GM23248 (cell line): ENCODE data around the gene DNASE1. TPM values are rescaled to one million over a fixed set of nuclear protein-coding genes. Genes with fewer than 3 reads are reported as not detected.

Experiments used
- DNase-seq: peaks from one replicate; pipeline ENCODE4 v3.0.0-alpha.2; 2015
- H2AFZ ChIP-seq: fragments of 200-600 bp; sonication (generic); 2 replicates; pipeline ENCODE4 v1.6.1; 2016; ENCODE audit warnings: antibody characterized with exemption
- H3F3A ChIP-seq: fragments of 200-600 bp; sonication (generic); 2 replicates; pipeline ENCODE4 v1.6.1; 2016; ENCODE audit warnings: mild to moderate bottlenecking, antibody characterized with exemption, mixed run types; ENCODE audit not compliant: insufficient read depth
- H3K27ac ChIP-seq: fragments of 200-600 bp; sonication (generic); 2 replicates; pipeline ENCODE4 v1.5.1; 2016; ENCODE audit warnings: mild to moderate bottlenecking
- H3K27me3 ChIP-seq: fragments of 200-600 bp; sonication (generic); replicated peaks from 2 replicates; pipeline ENCODE4 v1.6.1; 2016; ENCODE audit warnings: mild to moderate bottlenecking; ENCODE audit not compliant: insufficient read depth
- H3K36me3 ChIP-seq: fragments of 200-600 bp; sonication (generic); 2 replicates; pipeline ENCODE4 v1.6.1; 2016; ENCODE audit warnings: low read depth, mild to moderate bottlenecking
- H3K4me1 ChIP-seq: fragments of 200-600 bp; sonication (generic); 2 replicates; pipeline ENCODE4 v1.6.1; 2016; ENCODE audit warnings: mild to moderate bottlenecking; ENCODE audit not compliant: insufficient read depth
- H3K4me2 ChIP-seq: fragments of 200-600 bp; sonication (generic); one replicate; pipeline ENCODE4 v1.6.1; 2016; ENCODE audit warnings: mild to moderate bottlenecking; ENCODE audit not compliant: unreplicated experiment
- H3K4me3 ChIP-seq: fragments of 200-600 bp; sonication (generic); 2 replicates; pipeline ENCODE4 v1.5.1; 2016; ENCODE audit warnings: mild to moderate bottlenecking
- H3K79me2 ChIP-seq: fragments of 200-600 bp; sonication (generic); 2 replicates; pipeline ENCODE4 v1.6.1; 2016; ENCODE audit warnings: mild to moderate bottlenecking; ENCODE audit not compliant: insufficient read depth
- H3K9ac ChIP-seq: fragments of 200-600 bp; sonication (generic); 2 replicates; pipeline ENCODE4 v1.6.1; 2016; ENCODE audit warnings: mild to moderate bottlenecking
- H3K9me2 ChIP-seq: fragments of 200-600 bp; sonication (generic); 2 replicates; pipeline ENCODE4 v1.6.1; 2016; ENCODE audit warnings: mixed run types, mild to moderate bottlenecking, moderate library complexity; ENCODE audit not compliant: insufficient read depth
- H3K9me3 ChIP-seq: fragments of 200-600 bp; sonication (generic); one replicate; pipeline ENCODE4 v1.6.1; 2017; ENCODE audit warnings: low read depth
- H4K20me1 ChIP-seq: fragments of 200-600 bp; sonication (generic); 2 replicates; pipeline ENCODE4 v1.6.0; 2016; ENCODE audit not compliant: insufficient read depth
- EZH2 ChIP-seq: fragments of 200-600 bp; sonication (generic); IDR thresholded peaks from 2 replicates; pipeline ENCODE4 v1.6.1; 2018; ENCODE audit warnings: antibody characterized with exemption, mild to moderate bottlenecking; ENCODE audit not compliant: insufficient read depth, poor library complexity, severe bottlenecking
- EZH2phosphoT487 ChIP-seq: fragments of 200-600 bp; sonication (generic); IDR thresholded peaks from 2 replicates; pipeline ENCODE4 v1.6.1; 2018; ENCODE audit warnings: antibody characterized with exemption, moderate library complexity, mild to moderate bottlenecking, low read depth; ENCODE audit not compliant: insufficient read depth
- WGBS, 2 experiments: methylation state at CpG; one replicate each; pipeline ENCODE4 v1.1.6; 2015 to 2017; ENCODE audit warnings: low lambda C conversion rate in 2 of 2, low coverage in 1 of 2; ENCODE audit errors: missing lambda C conversion rate in 2 of 2; 5-methylcytosine and 5-hydroxymethylcytosine counted together
- in situ Hi-C: fragments of 300-500 bp; cut with MboI; formaldehyde crosslinking; loops from 2 replicates; pipeline ENCODE4 v1.15.0; 2020
- polyA plus RNA-seq: library from polyadenylated mRNA; unstranded; fragments of >200 nt; fragmentation: Nextera tagmentation; extraction: Ambion mirVana; gene quantifications from 2 replicates; pipeline ENCODE4 v1.2.1, GENCODE V29; 2016
- total RNA-seq: library from RNA; depleted of rRNA; stranded (reverse); fragments of >200 nt; shearing (Covaris generic); gene quantifications from 2 replicates; pipeline ENCODE4 v1.2.3, GENCODE V29; 2014

Gene DNASE1
- total and polyA plus RNA-seq, 2 experiments from 2014 or later = 4.2 to 4.3 TPM

GRCh38 chr16:3640207-3640606, 14.3 kb upstream of the DNASE1 start:
- DNase-seq = no peak
- H3K27me3 ChIP-seq = no peaks in the 10 kb centered on the region
- H3K79me2 ChIP-seq = peaks cover 27% of the 10 kb centered on the region
- TF ChIP-seq EZH2 = no peak
- no peak for TF ChIP-seq EZH2phosphoT487
- H2AFZ ChIP-seq = no peak overlapping the region
- H3K4me1 ChIP-seq = no peaks in the 10 kb centered on the region
- in situ Hi-C loops = no loop called here
- H3K9ac ChIP-seq = no peak overlapping the region
- H3F3A ChIP-seq = no peaks in the 10 kb centered on the region
- no peaks in the 10 kb centered on the region for H4K20me1 ChIP-seq
- no peaks in the 10 kb centered on the region for H3K9me2 ChIP-seq
- no peaks in the 10 kb centered on the region for H3K9me3 ChIP-seq
- no peak overlapping the region for H3K4me2 ChIP-seq
- H3K4me3 ChIP-seq = no peak overlapping the region
- no peak overlapping the region for H3K27ac ChIP-seq
- no peaks in the 10 kb centered on the region for H3K36me3 ChIP-seq
- 93 to 100% methylated on average over 3 of the region's 3 CpGs for WGBS, 2 experiments

GRCh38 chr16:3640632-3641501, 13.6 kb upstream of the DNASE1 start:
- 93 to 95% methylated on average over 16 to 17 of the region's 17 CpGs for WGBS, 2 experiments
- H3K4me2 ChIP-seq = no peak overlapping the region
- H3K27ac ChIP-seq = no peak overlapping the region
- no peaks in the 10 kb centered on the region for H4K20me1 ChIP-seq
- no peak for DNase-seq
- H3K9ac ChIP-seq = no peak overlapping the region
- no peaks in the 10 kb centered on the region for H3K27me3 ChIP-seq
- H3K4me1 ChIP-seq = no peaks in the 10 kb centered on the region
- no peaks in the 10 kb centered on the region for H3K9me2 ChIP-seq
- no peaks in the 10 kb centered on the region for H3K9me3 ChIP-seq
- H3F3A ChIP-seq = no peaks in the 10 kb centered on the region
- H3K4me3 ChIP-seq = no peak overlapping the region
- in situ Hi-C loops = no loop called here
- peaks cover 27% of the 10 kb centered on the region for H3K79me2 ChIP-seq
- H3K36me3 ChIP-seq = no peaks in the 10 kb centered on the region
- no peak for TF ChIP-seq EZH2phosphoT487
- TF ChIP-seq EZH2 = no peak
- no peak overlapping the region for H2AFZ ChIP-seq

GRCh38 chr16:3641801-3642396, 12.6 kb upstream of the DNASE1 start:
- H3K9me2 ChIP-seq = no peaks in the 10 kb centered on the region

GRCh38 chr16:3642397-3643094, 11.9 kb upstream of the DNASE1 start:
- Histone ChIP-seq H3K9me2 (no peaks in the 10 kb centered on the region), H3F3A (no peaks in the 10 kb centered on the region), H3K27me3 (no peaks in the 10 kb centered on the region), H3K79me2 (peaks cover 14% of the 10 kb centered on the region; the same call in 1 of the 2 replicates), H3K27ac (no peak overlapping the region), H2AFZ (no peak overlapping the region), H3K36me3 (no peaks in the 10 kb centered on the region), H3K9ac (no peak overlapping the region), H3K9me3 (no peaks in the 10 kb centered on the region), H3K4me2 (no peak overlapping the region), H4K20me1 (no peaks in the 10 kb centered on the region), H3K4me3 (no peak overlapping the region), H3K4me1 (no peaks in the 10 kb centered on the region)
- TF ChIP-seq EZH2phosphoT487 (no peak), EZH2 (no peak)
- DNase-seq = no peak
- in situ Hi-C loops = no loop called here
- WGBS, 2 experiments = 81% methylated on average over 20 to 21 of the region's 21 CpGs

More at GRCh38 chr16:3641801-3642396, 12.6 kb upstream of the DNASE1 start:
- no peak for DNase-seq
- H3K4me3 ChIP-seq = no peak overlapping the region
- H3K9me3 ChIP-seq = no peaks in the 10 kb centered on the region
- H3K9ac ChIP-seq = no peak overlapping the region
- no peaks in the 10 kb centered on the region for H3F3A ChIP-seq
- H3K27ac ChIP-seq = no peak overlapping the region
- H2AFZ ChIP-seq = no peak overlapping the region
- no peaks in the 10 kb centered on the region for H3K27me3 ChIP-seq
- in situ Hi-C loops = no loop called here
- H3K4me2 ChIP-seq = no peak overlapping the region
- H3K4me1 ChIP-seq = no peaks in the 10 kb centered on the region
- no peak for TF ChIP-seq EZH2
- no peak for TF ChIP-seq EZH2phosphoT487
- H3K36me3 ChIP-seq = no peaks in the 10 kb centered on the region
- H3K79me2 ChIP-seq = peaks cover 20% of the 10 kb centered on the region; the same call in 1 of the 2 replicates
- 87 to 91% methylated on average over 8 to 9 of the region's 9 CpGs for WGBS, 2 experiments
- H4K20me1 ChIP-seq = no peaks in the 10 kb centered on the region
